NOMO-1 (cell line): ENCODE data around the gene ALOXE3.
"Not testable (repeated sequence)": the region's sequence is repeated elsewhere in the genome, so short reads cannot be mapped to it uniquely, and the experiment has no call there.

Experiments used
- DNase-seq, 2 experiments: peaks; one replicate each; lab custom pipeline; 2025; ENCODE audit not compliant: unreplicated experiment in 2 of 2; lab: John Stamatoyannopoulos, UW

ALOXE3 gene

DNA sequence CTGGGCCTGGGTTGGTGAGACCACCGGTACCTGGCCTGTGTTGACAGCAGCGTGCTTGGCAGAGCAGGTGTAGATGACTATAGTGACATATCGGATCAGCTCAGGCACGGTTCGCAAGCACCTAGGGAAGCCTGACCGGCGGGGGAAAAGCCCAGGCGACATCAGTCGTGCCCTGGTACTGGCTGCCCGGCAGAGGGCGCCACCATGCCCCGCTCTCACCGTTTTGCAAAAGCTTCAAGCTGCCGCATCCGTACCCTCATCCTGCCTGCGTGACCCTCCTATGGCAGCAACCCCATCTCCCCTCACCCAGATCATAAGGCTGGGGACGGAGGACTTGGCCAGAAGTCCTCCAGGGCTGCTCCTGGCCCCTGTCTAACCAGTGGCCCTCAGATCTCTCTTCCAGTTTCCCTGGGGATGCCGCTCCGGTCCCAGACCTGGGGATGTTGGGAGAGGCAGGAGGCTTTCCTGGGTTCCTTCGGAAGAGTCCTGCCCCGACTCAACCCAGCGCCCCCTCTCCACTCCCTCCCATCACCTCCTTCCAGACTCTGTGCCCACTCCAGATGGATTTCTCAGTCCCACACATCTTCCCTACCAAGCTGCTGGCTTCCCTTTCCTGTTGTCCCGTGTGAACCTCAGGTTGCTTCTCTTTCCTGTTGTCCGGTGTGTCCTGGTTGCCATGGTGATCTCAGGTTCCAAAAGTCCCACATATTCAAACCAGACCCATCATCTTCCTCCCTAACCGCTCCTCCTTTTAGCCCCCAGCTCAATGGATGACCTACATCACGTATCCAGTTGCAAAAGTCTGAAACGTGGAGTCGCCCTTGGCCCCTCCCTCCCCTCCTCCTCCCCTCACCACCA lies 44.5 kb downstream of the ALOXE3 start:
- DNase-seq: peak; percentile 57 to 76

DNA sequence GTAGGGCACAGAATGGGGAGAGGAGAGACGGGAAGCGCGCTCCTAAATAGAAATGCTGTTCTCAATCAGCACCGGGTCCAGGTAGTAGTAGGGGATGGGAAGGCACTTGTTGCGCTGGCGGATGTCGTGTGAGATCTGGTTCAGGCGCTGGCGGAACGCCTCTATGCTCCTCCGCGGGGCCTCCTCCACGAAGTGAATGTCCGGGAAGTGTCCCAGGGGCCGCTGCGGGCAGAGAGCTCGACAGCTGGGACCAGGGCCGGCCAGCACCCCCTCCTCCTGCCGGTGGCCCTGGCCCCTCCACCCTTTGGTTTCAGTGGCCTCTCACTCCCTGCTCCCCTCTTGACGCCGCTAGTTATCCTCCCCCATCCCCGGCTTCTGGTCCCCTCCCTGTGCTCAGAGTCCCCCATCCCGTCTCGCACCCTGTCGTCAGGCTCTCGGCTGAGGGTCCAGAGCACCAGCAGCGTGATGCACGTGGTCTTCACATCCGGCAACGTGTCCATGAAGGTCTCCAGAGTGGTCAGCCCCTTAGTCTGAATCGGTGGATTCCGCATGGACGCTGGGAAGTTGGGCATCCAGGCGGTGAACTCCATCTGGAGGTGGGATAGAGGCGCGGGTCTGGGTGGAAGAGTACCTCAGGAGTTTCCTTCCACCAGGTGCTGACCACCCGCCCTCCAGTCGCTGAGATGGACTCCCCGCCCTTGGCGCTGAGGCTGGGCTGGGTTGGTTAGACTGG lies 45.4 kb downstream of the ALOXE3 start:
- DNase-seq: no peak

- no peak for DNase-seq
Measured at GRCh38 chr17:8072341-8072728, 46.0 kb downstream of the ALOXE3 start.

GRCh38 chr17:8071496-8071895 lies 46.8 kb downstream of the ALOXE3 start:
- no peak for DNase-seq

DNA sequence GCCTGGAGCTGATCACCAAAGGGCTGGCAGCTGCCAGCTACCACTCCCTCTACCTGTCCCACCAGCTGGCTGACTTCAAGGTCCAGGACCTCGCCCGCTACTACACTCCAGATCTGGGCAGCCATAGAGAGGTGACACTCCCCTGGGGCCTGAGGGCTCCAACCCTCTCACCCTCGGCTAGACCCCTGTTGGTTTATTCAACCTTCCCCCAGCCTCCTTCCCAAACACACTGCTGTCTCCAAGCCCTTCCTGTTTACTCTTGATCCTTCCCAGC lies 48.8 kb downstream of the ALOXE3 start:
- no peak for DNase-seq

- peak; percentile 41 to 72 for DNase-seq
Measured at GRCh38 chr17:8068736-8069586, 49.4 kb downstream of the ALOXE3 start.

DNA sequence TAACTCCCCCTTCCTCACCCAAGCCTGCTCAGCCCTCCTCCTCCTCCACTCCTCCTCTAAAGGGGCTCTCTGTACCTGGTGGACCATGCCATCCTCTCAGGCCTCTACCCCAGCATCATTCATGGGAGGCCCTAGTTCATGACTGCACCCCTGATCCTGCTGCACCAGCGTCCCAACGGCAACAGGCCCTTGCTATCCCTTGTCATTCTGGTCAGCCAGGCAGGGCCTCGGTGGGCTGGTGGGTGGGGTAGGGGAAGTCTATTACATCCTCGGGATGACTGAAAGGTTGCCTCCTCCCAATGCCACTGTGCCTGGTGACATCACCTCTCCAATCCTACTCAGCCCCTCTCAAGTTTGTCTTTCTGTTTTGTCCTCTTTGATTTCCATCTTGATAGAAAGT lies 50.5 kb downstream of the ALOXE3 start:
- DNase-seq: no peak

GRCh38 chr17:8066841-8067775 lies 51.2 kb downstream of the ALOXE3 start:
- no peak for DNase-seq

- no peak for DNase-seq
Measured at GRCh38 chr17:8064561-8065019, 53.7 kb downstream of the ALOXE3 start.

DNA sequence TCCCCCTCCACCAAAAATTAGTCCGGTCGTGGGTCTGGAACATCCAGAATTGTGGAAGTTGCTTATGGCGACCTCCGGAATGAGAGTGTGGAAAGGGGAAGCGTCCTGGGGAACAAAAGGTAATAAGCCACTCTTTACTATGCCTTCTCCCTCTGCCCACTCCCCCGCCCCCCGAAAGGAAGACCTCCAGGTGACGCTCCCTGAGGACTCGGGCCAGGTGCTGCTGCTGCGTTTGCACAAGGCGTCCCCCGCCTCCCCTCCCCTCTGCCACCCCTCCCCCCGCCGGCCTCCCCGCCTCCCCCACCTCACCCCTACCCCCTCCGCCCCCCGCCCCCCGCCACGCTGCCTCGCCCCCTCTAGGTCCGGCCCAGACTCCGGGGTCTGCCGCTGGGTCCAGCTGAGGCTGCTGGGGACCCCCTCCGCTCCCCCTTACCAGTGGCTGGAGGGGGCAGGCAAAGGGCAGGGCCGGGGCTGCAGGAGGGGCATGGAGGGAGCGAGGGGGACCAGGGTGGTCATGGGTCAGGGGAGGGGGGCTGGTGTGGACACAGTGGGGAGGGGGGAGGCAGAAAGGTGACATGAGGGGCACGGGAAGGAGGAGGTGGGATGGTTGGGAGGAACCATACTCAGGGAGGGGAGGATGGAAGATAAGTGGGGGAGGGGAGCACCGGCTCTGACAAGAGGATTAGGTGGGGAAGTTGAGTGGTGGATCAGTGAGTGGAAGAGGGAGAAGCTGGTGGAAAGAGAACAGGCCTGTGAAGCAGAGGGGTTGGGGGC lies 54.4 kb downstream of the ALOXE3 start:
- DNase-seq: no peak

DNA sequence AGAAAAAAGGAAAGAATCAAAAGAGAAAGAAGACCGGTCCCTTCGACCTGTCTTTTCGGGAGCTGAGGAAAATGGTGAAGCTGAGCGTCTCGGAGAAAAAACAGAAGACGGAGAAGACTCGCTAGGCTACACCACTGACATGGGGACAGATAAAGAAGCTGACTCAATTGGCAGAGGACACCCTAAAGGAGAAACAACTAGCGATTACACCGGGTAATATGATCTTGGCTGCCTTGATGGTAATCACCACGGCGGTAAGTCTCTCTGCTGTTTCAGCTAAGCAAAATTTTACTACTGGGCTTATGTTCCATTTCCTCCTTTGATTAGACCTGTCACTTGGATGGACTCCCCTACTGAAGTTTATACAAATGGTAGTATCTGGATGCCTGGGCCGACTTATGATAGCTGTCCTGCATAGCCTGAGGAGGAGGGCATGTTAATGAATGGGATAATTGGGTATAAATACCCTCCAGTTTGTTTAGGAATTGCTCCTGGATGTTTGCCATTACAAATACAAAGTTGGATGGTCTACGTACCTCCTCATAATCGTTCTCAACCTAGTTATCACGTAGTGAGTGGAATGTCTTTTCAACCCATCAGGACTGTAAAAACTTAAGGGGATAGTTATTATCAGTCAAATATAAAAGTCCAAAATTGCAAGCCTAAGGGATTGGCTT lies 55.4 kb downstream of the ALOXE3 start:
- peak in 1 of 2 experiments; percentile 7 for DNase-seq

DNA sequence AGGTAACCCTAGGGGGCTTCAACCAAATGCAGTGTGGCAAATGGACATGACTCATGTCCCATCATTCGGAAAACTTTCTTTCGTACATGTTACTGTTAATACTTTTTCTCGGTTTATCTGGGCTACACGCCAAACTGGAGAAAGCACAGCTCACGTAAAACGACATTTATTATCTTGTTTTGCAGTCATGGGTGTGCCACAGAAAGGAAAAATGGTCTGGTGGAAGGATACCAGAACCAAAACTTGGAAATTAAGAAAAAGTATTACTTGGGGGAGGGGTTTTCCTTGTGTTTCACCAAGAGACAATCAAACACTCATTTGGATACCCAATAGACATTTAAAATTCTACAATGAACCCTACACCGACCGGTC lies 55.9 kb downstream of the ALOXE3 start:
- DNase-seq: no peak

- not testable (repeated sequence) for DNase-seq
Measured at GRCh38 chr17:8061851-8062250, 56.5 kb downstream of the ALOXE3 start.

- peak; percentile 36 to 64 for DNase-seq
Measured at GRCh38 chr17:8060274-8060673, 58.0 kb downstream of the ALOXE3 start.

DNA sequence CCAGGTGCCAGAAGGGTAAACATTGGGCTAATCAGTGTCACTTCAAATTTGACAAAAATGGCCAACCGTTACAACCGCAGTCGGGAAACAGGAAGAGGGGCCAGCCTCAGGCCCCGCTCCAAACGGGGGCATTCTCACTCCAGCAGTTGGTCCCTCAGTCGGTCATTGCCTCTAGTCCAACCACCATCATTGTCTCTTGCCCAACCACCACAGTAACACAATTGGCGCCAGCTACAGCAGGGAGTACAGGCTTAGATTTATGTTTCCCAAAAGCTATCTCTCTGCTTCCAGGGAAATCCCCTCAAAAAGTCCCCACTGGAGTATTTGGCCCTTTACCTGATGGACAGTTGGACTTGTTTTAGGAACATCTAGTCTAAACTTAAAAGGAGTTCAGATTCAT lies 59.2 kb downstream of the ALOXE3 start:
- DNase-seq: peak; percentile 18 to 28

DNA sequence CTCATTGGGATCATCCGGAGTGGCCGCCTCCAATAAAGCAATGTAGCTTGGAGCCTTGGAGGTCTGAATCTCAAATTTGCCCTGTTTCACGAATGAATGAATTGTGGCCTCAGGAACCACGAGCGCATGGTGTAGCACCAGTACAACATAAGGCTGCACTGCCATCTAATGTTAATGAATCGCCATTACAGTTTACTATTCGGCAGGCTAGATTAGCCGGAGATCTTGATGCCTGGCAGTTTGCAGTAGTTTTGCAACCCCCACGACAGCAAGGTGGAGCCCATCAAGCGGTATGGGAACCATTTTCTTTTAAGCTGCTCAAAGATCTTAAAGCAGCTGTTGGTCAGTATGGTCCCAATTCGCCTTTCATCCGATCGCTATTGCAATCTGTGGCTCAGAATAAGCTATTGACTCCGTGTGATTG lies 60.6 kb downstream of the ALOXE3 start:
- peak; percentile 82 to 89 for DNase-seq

- no peak for DNase-seq
Measured at GRCh38 chr17:8056976-8057625, 61.2 kb downstream of the ALOXE3 start.

DNA sequence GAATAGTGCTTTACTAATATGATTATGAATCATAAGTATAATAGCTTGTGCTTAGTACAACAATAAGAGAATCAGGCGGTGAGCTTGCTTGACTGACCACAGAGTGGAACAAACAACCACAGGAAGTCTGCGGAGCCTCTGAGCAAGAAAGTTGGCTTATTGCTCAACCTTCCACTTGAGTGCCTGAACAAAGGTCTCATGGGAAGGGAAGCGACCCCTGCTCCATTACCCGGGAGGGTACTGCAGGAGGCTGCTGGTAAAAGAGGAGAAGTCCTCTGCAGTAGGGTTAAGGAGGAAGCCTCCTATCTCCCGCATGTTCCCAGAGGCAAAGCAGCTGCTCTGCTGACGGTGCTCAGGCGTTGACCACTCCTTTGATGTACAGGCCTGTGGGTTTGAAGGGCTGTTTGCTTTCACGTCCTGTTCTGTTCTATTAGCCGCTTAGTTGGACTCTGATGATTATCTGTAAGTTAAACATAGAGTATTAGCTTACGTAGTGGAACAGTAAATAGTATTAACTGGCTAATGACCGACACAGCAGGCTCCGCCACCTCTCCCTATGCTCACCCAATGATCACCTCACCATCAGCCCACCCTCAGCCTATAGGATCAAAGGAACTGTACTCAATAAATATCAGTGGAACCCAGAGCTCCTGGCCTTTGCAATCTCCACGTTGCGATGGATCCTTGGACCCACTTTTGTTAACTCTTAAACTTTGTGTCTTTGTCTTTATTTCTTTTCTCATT lies 61.9 kb downstream of the ALOXE3 start:
- peak; percentile 84 to 96 for DNase-seq
